WTC11 (cell line): ENCODE data around the gene AK5. TPM values are rescaled to one million over a fixed set of nuclear protein-coding genes. Genes with fewer than 3 reads are reported as not detected.

Experiments used
- ATAC-seq: fragments of 200-7000 bp; cut with Tn5 transposase; 2 replicates; pipeline ENCODE4 v1.10.0; 2021; ENCODE audit warnings: mild to moderate bottlenecking, moderate library complexity
- CTCF ChIA-PET: fragments of 300-600 bp; sonication (Branson Sonifier 250); formaldehyde crosslinking; loops from one replicate; lab custom pipeline; 2021; ENCODE audit warnings: antibody characterized with exemption; lab: Charles Lee
- POLR2A ChIA-PET: fragments of 350-600 bp; sonication (Branson Sonifier 250); formaldehyde crosslinking; loops from one replicate; lab custom pipeline; 2021; ENCODE audit warnings: antibody characterized with exemption; lab: Charles Lee
- DNase-seq: peaks from one replicate; pipeline ENCODE4 v3.0.0; 2021; ENCODE audit warnings: low spot score
- H3K27ac Mint-ChIP-seq: 2 replicates; pipeline ENCODE4 v1.8.0; 2021; ENCODE audit warnings: mixed read lengths
- H3K27me3 Mint-ChIP-seq: 2 replicates; pipeline ENCODE4 v1.8.0; 2021; ENCODE audit warnings: low read depth, mild to moderate bottlenecking, moderate library complexity, mixed read lengths
- H3K36me3 Mint-ChIP-seq: 2 replicates; pipeline ENCODE4 v1.8.0; 2021; ENCODE audit warnings: mixed read lengths
- H3K4me1 Mint-ChIP-seq: 2 replicates; pipeline ENCODE4 v1.8.0; 2022; ENCODE audit warnings: mixed read lengths
- H3K4me3 Mint-ChIP-seq: 2 replicates; pipeline ENCODE4 v1.8.0; 2021; ENCODE audit warnings: mild to moderate bottlenecking, moderate library complexity, mixed read lengths
- H3K9me3 Mint-ChIP-seq: 2 replicates; pipeline ENCODE4 v1.8.0; 2021; ENCODE audit warnings: mixed read lengths
- ATF1 ChIP-seq: sonication (generic); formaldehyde crosslinking; IDR thresholded peaks from 2 replicates; pipeline ENCODE4 v1.8.1; 2023; ENCODE audit warnings: mild to moderate bottlenecking, moderate library complexity, missing genetic modification reagents
- CBFB ChIP-seq: sonication (generic); formaldehyde crosslinking; IDR thresholded peaks from 2 replicates; pipeline ENCODE4 v1.8.1; 2022; ENCODE audit warnings: mild to moderate bottlenecking, low read depth, missing genetic modification reagents
- CREB1 ChIP-seq: sonication (generic); formaldehyde crosslinking; IDR thresholded peaks from 2 replicates; pipeline ENCODE4 v1.8.0; 2023; ENCODE audit warnings: mild to moderate bottlenecking, missing genetic modification reagents
- E2F1 ChIP-seq: sonication (generic); formaldehyde crosslinking; IDR thresholded peaks from 2 replicates; pipeline ENCODE4 v1.8.0; 2022; ENCODE audit warnings: mild to moderate bottlenecking, missing genetic modification reagents
- EMX1 ChIP-seq: fragments of 250-450 bp; sonication (Bioruptor Pico); IDR thresholded peaks from 2 replicates; pipeline ENCODE4 v1.8.0; 2021; ENCODE audit warnings: mild to moderate bottlenecking
- ERG ChIP-seq: fragments of 250-450 bp; sonication (Bioruptor Pico); IDR thresholded peaks from 2 replicates; pipeline ENCODE4 v1.8.0; 2021; ENCODE audit warnings: mild to moderate bottlenecking
- FOXJ3 ChIP-seq: sonication (generic); formaldehyde crosslinking; IDR thresholded peaks from 2 replicates; pipeline ENCODE4 v1.9.0; 2021; ENCODE audit warnings: missing genetic modification reagents, mild to moderate bottlenecking, borderline replicate concordance
- FOXK1 ChIP-seq: sonication (generic); formaldehyde crosslinking; IDR thresholded peaks from 2 replicates; pipeline ENCODE4 v1.8.0; 2022; ENCODE audit warnings: mild to moderate bottlenecking, moderate library complexity, missing genetic modification reagents
- GABPB1 ChIP-seq: sonication (generic); formaldehyde crosslinking; IDR thresholded peaks from 2 replicates; pipeline ENCODE4 v1.8.1; 2023; ENCODE audit warnings: mild to moderate bottlenecking, missing genetic modification reagents
- HMGXB4 ChIP-seq: sonication (generic); formaldehyde crosslinking; IDR thresholded peaks from 2 replicates; pipeline ENCODE4 v1.8.1; 2023; ENCODE audit warnings: mild to moderate bottlenecking, moderate library complexity, missing genetic modification reagents
- TCF7 ChIP-seq: sonication (generic); formaldehyde crosslinking; IDR thresholded peaks from 2 replicates; pipeline ENCODE4 v1.8.0; 2022; ENCODE audit warnings: mild to moderate bottlenecking, low read depth, missing genetic modification reagents, moderate library complexity
- TP53 ChIP-seq: sonication (generic); formaldehyde crosslinking; IDR thresholded peaks from 2 replicates; pipeline ENCODE4 v1.8.1; 2023; ENCODE audit warnings: mild to moderate bottlenecking, missing genetic modification reagents
- ZNF396 ChIP-seq: fragments of 250-450 bp; sonication (Bioruptor Pico); IDR thresholded peaks from 2 replicates; pipeline ENCODE4 v1.8.0; 2021; ENCODE audit warnings: mild to moderate bottlenecking, moderate library complexity, borderline replicate concordance
- total RNA-seq: library from RNA; stranded (reverse); gene quantifications from 3 replicates; pipeline ENCODE4 v1.2.3, GENCODE V29; 2021
- TF ChIP-seq, protein P1 (sequence below): sonication (generic); formaldehyde crosslinking; IDR thresholded peaks from 2 replicates; pipeline ENCODE4 v1.8.1; 2022; ENCODE audit warnings: mild to moderate bottlenecking, missing genetic modification reagents, moderate library complexity, borderline replicate concordance
- TF ChIP-seq, protein P2 (sequence below): fragments of 200-600 bp; IDR thresholded peaks from 2 replicates; pipeline ENCODE4 v1.8.0; 2022; ENCODE audit warnings: antibody characterized with exemption
- TF ChIP-seq, protein P3 (sequence below): sonication (generic); formaldehyde crosslinking; IDR thresholded peaks from 2 replicates; pipeline ENCODE4 v1.8.1; 2023; ENCODE audit warnings: mild to moderate bottlenecking, missing genetic modification reagents
- TF ChIP-seq, protein P4 (sequence below): sonication (generic); formaldehyde crosslinking; IDR thresholded peaks from 2 replicates; pipeline ENCODE4 v1.8.1; 2022; ENCODE audit warnings: low read depth, missing genetic modification reagents, borderline replicate concordance

The AK5 gene
- total RNA-seq, 1 experiment from 2014 or later = 3.0 TPM

DNA sequence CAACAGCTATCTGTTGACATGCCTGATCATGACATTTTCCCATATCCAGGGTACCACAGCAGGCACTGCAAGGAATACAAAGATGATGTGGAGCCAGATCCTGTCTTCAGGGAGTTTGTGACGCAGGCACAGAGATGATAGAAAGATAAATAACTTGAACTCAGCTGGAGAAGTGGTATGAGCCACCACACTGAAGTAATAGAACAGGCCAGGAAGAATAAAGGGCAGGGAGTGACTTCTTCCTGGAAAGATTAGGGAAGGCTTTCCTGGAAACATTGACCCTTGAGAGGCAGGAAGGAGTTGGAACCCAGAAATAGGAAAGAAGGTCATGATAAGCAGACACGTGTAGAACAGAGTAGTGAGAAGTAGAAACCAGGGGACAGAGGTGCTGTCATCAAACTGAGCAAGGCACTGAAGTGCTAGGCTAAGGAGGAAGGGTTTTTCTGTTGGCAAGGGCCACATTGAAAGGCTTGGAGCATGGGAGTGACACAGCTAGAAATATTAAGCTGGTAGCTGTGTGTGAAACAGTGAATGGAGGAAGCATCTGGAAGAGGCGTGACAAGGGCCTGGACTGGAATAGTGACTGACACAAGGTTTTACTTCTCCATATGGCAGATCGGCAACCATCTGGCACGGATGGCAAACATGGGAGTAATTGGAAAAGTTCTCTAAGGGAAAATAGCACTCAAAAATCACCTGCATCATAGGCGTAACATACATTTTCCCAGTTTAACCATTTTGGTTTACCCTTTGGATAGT, 68.4 kb downstream of the AK5 start:
- Mint-ChIP-seq H3K27me3 (no peaks in the 10 kb centered on the region), H3K4me3 (no peak overlapping the region), H3K4me1 (peaks cover 3% of the 10 kb centered on the region; the same call in 1 of the 2 replicates), H3K36me3 (no peaks in the 10 kb centered on the region), H3K27ac (no peak overlapping the region), H3K9me3 (no peaks in the 10 kb centered on the region)
- DNase-seq (no peak), ATAC-seq (no peak)
- CTCF ChIA-PET = no interaction called here
- TF ChIP-seq GABPB1 (CRISPR knock-in tag) (no peak), FOXK1 (CRISPR knock-in tag) (no peak), CREB1 (CRISPR knock-in tag) (no peak), EMX1 (CRISPR knock-in tag) (no peak), TP53 (CRISPR knock-in tag) (no peak), TCF7 (CRISPR knock-in tag) (no peak), E2F1 (CRISPR knock-in tag) (no peak), HMGXB4 (CRISPR knock-in tag) (no peak), CBFB (CRISPR knock-in tag) (no peak), ATF1 (CRISPR knock-in tag) (no peak), FOXJ3 (CRISPR knock-in tag) (no peak), ERG (CRISPR knock-in tag) (no peak), ZNF396 (CRISPR knock-in tag) (no peak)
- TF ChIP-seq, protein P1, sequence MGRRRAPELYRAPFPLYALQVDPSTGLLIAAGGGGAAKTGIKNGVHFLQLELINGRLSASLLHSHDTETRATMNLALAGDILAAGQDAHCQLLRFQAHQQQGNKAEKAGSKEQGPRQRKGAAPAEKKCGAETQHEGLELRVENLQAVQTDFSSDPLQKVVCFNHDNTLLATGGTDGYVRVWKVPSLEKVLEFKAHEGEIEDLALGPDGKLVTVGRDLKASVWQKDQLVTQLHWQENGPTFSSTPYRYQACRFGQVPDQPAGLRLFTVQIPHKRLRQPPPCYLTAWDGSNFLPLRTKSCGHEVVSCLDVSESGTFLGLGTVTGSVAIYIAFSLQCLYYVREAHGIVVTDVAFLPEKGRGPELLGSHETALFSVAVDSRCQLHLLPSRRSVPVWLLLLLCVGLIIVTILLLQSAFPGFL (CRISPR knock-in tag) = no peak
- TF ChIP-seq, protein P2, sequence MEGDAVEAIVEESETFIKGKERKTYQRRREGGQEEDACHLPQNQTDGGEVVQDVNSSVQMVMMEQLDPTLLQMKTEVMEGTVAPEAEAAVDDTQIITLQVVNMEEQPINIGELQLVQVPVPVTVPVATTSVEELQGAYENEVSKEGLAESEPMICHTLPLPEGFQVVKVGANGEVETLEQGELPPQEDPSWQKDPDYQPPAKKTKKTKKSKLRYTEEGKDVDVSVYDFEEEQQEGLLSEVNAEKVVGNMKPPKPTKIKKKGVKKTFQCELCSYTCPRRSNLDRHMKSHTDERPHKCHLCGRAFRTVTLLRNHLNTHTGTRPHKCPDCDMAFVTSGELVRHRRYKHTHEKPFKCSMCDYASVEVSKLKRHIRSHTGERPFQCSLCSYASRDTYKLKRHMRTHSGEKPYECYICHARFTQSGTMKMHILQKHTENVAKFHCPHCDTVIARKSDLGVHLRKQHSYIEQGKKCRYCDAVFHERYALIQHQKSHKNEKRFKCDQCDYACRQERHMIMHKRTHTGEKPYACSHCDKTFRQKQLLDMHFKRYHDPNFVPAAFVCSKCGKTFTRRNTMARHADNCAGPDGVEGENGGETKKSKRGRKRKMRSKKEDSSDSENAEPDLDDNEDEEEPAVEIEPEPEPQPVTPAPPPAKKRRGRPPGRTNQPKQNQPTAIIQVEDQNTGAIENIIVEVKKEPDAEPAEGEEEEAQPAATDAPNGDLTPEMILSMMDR = no peak
- TF ChIP-seq, protein P3, sequence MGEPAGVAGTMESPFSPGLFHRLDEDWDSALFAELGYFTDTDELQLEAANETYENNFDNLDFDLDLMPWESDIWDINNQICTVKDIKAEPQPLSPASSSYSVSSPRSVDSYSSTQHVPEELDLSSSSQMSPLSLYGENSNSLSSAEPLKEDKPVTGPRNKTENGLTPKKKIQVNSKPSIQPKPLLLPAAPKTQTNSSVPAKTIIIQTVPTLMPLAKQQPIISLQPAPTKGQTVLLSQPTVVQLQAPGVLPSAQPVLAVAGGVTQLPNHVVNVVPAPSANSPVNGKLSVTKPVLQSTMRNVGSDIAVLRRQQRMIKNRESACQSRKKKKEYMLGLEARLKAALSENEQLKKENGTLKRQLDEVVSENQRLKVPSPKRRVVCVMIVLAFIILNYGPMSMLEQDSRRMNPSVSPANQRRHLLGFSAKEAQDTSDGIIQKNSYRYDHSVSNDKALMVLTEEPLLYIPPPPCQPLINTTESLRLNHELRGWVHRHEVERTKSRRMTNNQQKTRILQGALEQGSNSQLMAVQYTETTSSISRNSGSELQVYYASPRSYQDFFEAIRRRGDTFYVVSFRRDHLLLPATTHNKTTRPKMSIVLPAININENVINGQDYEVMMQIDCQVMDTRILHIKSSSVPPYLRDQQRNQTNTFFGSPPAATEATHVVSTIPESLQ (CRISPR knock-in tag) = no peak
- TF ChIP-seq, protein P4, sequence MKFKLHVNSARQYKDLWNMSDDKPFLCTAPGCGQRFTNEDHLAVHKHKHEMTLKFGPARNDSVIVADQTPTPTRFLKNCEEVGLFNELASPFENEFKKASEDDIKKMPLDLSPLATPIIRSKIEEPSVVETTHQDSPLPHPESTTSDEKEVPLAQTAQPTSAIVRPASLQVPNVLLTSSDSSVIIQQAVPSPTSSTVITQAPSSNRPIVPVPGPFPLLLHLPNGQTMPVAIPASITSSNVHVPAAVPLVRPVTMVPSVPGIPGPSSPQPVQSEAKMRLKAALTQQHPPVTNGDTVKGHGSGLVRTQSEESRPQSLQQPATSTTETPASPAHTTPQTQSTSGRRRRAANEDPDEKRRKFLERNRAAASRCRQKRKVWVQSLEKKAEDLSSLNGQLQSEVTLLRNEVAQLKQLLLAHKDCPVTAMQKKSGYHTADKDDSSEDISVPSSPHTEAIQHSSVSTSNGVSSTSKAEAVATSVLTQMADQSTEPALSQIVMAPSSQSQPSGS = no peak
- POLR2A ChIA-PET = no interaction called here
